Measurements from ENCODE around the gene MAD1L1.

DNA sequence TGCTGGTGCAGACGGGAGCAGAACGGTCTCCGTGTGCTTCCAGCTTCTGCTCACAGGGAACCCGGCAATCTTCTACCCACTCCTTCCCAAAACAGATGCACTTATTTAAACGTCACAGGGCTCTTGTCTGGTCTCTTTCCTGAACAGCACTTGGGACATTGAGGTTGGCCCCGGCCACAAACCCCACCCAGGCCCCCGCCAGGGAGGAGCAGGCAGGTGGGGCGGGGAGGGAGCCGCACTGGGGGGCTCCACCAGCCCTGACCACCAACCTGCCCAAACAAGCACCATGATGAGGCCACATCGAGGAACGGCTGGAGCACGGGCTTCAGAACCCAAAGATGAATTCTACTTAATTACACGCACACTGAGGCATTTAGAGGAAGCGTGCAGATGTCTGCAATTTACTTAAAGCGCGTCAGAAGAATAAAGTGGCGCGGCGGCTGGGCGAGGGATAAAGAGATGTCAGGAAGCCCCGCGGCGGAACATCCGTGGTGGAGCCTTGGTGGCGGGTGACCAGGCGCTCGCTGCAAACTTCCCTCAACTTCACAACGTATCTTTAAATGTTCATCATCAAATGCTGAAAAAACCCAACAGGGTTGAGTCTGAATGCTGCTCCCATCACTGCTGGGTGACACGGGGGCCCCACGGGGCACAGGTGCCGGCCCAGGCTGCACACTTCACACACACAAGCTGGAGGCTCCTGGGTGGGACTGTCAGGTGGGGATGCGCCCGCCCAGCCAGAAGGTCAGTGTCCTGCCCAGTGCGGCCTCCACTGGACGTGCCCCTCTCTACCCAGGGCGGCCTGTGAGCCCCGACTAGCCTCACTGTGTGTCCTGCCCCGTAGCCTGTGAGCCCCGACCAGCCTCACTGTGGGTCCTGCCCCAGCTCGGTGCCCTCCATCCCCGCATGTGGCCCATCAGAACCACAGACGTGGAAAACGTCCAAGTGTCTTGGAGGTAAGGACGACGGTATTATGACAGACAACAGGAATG lies 279.2 kb downstream of the MAD1L1 start:
- TF ChIP-seq, protein P1, sequence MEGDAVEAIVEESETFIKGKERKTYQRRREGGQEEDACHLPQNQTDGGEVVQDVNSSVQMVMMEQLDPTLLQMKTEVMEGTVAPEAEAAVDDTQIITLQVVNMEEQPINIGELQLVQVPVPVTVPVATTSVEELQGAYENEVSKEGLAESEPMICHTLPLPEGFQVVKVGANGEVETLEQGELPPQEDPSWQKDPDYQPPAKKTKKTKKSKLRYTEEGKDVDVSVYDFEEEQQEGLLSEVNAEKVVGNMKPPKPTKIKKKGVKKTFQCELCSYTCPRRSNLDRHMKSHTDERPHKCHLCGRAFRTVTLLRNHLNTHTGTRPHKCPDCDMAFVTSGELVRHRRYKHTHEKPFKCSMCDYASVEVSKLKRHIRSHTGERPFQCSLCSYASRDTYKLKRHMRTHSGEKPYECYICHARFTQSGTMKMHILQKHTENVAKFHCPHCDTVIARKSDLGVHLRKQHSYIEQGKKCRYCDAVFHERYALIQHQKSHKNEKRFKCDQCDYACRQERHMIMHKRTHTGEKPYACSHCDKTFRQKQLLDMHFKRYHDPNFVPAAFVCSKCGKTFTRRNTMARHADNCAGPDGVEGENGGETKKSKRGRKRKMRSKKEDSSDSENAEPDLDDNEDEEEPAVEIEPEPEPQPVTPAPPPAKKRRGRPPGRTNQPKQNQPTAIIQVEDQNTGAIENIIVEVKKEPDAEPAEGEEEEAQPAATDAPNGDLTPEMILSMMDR (tag by site-specific recombination; IDR thresholded peaks at IDR 0.05), result no peak
- TF ChIP-seq, protein P2, sequence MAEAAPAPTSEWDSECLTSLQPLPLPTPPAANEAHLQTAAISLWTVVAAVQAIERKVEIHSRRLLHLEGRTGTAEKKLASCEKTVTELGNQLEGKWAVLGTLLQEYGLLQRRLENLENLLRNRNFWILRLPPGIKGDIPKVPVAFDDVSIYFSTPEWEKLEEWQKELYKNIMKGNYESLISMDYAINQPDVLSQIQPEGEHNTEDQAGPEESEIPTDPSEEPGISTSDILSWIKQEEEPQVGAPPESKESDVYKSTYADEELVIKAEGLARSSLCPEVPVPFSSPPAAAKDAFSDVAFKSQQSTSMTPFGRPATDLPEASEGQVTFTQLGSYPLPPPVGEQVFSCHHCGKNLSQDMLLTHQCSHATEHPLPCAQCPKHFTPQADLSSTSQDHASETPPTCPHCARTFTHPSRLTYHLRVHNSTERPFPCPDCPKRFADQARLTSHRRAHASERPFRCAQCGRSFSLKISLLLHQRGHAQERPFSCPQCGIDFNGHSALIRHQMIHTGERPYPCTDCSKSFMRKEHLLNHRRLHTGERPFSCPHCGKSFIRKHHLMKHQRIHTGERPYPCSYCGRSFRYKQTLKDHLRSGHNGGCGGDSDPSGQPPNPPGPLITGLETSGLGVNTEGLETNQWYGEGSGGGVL (tag by site-specific recombination; IDR thresholded peaks at IDR 0.05), result no peak
- no peak for TF ChIP-seq TCF7L2 (IDR thresholded peaks at IDR 0.05; ENCODE audit: borderline replicate concordance, low read depth, low read length)
- no peak for TF ChIP-seq ZNF221 (tag by site-specific recombination; IDR thresholded peaks at IDR 0.05; ENCODE audit: borderline replicate concordance)
- TF ChIP-seq ZNF140 (tag by site-specific recombination; IDR thresholded peaks at IDR 0.05), result no peak
- no peak for TF ChIP-seq YY1 (tag by site-specific recombination; IDR thresholded peaks at IDR 0.05)
- no peak for TF ChIP-seq ZNF121 (tag by site-specific recombination; IDR thresholded peaks at IDR 0.05)
- TF ChIP-seq, protein P3, sequence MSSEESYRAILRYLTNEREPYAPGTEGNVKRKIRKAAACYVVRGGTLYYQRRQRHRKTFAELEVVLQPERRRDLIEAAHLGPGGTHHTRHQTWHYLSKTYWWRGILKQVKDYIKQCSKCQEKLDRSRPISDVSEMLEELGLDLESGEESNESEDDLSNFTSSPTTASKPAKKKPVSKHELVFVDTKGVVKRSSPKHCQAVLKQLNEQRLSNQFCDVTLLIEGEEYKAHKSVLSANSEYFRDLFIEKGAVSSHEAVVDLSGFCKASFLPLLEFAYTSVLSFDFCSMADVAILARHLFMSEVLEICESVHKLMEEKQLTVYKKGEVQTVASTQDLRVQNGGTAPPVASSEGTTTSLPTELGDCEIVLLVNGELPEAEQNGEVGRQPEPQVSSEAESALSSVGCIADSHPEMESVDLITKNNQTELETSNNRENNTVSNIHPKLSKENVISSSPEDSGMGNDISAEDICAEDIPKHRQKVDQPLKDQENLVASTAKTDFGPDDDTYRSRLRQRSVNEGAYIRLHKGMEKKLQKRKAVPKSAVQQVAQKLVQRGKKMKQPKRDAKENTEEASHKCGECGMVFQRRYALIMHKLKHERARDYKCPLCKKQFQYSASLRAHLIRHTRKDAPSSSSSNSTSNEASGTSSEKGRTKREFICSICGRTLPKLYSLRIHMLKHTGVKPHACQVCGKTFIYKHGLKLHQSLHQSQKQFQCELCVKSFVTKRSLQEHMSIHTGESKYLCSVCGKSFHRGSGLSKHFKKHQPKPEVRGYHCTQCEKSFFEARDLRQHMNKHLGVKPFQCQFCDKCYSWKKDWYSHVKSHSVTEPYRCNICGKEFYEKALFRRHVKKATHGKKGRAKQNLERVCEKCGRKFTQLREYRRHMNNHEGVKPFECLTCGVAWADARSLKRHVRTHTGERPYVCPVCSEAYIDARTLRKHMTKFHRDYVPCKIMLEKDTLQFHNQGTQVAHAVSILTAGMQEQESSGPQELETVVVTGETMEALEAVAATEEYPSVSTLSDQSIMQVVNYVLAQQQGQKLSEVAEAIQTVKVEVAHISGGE (tag by site-specific recombination; conservative IDR thresholded peaks at IDR 0.05; ENCODE audit: low read depth), result no peak
- no peak for TF ChIP-seq ZBTB17 (tag by site-specific recombination; IDR thresholded peaks at IDR 0.05)
- TF ChIP-seq, protein P4, sequence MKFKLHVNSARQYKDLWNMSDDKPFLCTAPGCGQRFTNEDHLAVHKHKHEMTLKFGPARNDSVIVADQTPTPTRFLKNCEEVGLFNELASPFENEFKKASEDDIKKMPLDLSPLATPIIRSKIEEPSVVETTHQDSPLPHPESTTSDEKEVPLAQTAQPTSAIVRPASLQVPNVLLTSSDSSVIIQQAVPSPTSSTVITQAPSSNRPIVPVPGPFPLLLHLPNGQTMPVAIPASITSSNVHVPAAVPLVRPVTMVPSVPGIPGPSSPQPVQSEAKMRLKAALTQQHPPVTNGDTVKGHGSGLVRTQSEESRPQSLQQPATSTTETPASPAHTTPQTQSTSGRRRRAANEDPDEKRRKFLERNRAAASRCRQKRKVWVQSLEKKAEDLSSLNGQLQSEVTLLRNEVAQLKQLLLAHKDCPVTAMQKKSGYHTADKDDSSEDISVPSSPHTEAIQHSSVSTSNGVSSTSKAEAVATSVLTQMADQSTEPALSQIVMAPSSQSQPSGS (tag by site-specific recombination; IDR thresholded peaks at IDR 0.05; ENCODE audit: low read depth), result no peak
- TF ChIP-seq ZNF24 (tag by site-specific recombination; IDR thresholded peaks at IDR 0.05), result no peak
- no peak for TF ChIP-seq ZNF747 (tag by site-specific recombination; IDR thresholded peaks at IDR 0.05)
- no peak for TF ChIP-seq ZNF239 (tag by site-specific recombination; IDR thresholded peaks at IDR 0.05)

Data from HEK293 (cell line).